ENCODE results near the gene TUFT1. TPM values are rescaled to one million over a fixed set of nuclear protein-coding genes. Genes with fewer than 3 reads are reported as not detected.
A peak's percentile ranks its signal among the peaks of the same experiment; 100 is the strongest.

TUFT1 gene
- total and polyA plus RNA-seq, 9 of the 15 experiments (the other 6 are each of a cell fraction or from before 2014, with no cell fraction given), result 0.54 to 2.0 (median 1.7) TPM

- peak; percentile 83 for TF ChIP-seq MGA (IDR thresholded peaks at IDR 0.05)
- no peak for TF ChIP-seq PRDM10 (IDR thresholded peaks at IDR 0.05; ENCODE audit: partially characterized antibody)
- peak; percentile 75; the same call in 1 of the 2 replicates for TF ChIP-seq BACH1 (tag; IDR thresholded peaks at IDR 0.05)
- TF ChIP-seq XRCC3 (IDR thresholded peaks at IDR 0.05), result no peak
- TF ChIP-seq L3MBTL2 (IDR thresholded peaks at IDR 0.05), result peak; percentile 57
- no peak for TF ChIP-seq TCF15 (CRISPR knock-in tag; IDR thresholded peaks at IDR 0.05)
- TF ChIP-seq HINFP (tag; conservative IDR thresholded peaks at IDR 0.05; ENCODE audit: low read depth), result peak; percentile 33; the same call in 1 of the 2 replicates
- TF ChIP-seq LCOR (CRISPR knock-in tag; IDR thresholded peaks at IDR 0.05), result 0 out of 2 replicates have a peak, but pooled peaks have one; percentile 28
- 0 out of 2 replicates have a peak, but pooled peaks have one; percentile 23 for TF ChIP-seq NFXL1 (CRISPR knock-in tag; IDR thresholded peaks at IDR 0.05)
- no peak for TF ChIP-seq SLC30A9 (CRISPR knock-in tag; IDR thresholded peaks at IDR 0.05)
Measured at GRCh38 chr1:151611288-151611790, 71.2 kb downstream of the TUFT1 start (continued).

Measured in K562 (cell line).